Gastrocnemius medialis (tissue), 4 donors: ENCODE data around the gene RHOV. TPM values are rescaled to one million over a fixed set of nuclear protein-coding genes. Genes with fewer than 3 reads are reported as not detected.
A peak's percentile ranks its signal among the peaks of the same experiment; 100 is the strongest.

Experiments
- ATAC-seq, 2 donors: fragments of 150-250 bp; one replicate each; pipeline ENCODE4 v1.9.1; 2016
- DNase-seq, 2 donors: peaks; one replicate each; pipeline ENCODE4 v3.0.0-alpha.2; 2019
- H3K27ac ChIP-seq, 4 donors: fragments of 200-600 bp; sonication (generic); 1 replicate in 1 of 4; 2 replicates in 3 of 4; pipeline ENCODE4 v1.5.1; 2016 to 2018; ENCODE audit warnings: mild to moderate bottlenecking in 2 of 4, moderate library complexity in 1 of 4
- H3K27me3 ChIP-seq, 3 donors: fragments of 200-600 bp; sonication (generic) in 2 of 3; 1 replicate in 1 of 3; 2 replicates in 2 of 3; pipeline versions ENCODE4 v1.5.1 to v1.6.0; 2016 to 2019; ENCODE audit warnings: mild to moderate bottlenecking in 1 of 3, moderate library complexity in 1 of 3
- H3K36me3 ChIP-seq, 2 donors: fragments of 200-600 bp; sonication (generic) in 1 of 2; one replicate each; pipeline ENCODE4 v1.5.1; 2017 to 2018
- H3K4me1 ChIP-seq, 2 donors: fragments of 200-600 bp; sonication (generic) in 1 of 2; one replicate each; pipeline ENCODE4 v1.5.1; 2016 to 2017; ENCODE audit warnings: mild to moderate bottlenecking in 2 of 2
- H3K4me3 ChIP-seq, 4 donors: fragments of 200-600 bp; sonication (generic) in 3 of 4; 1 replicate in 1 of 4; 2 replicates in 3 of 4; pipeline ENCODE4 v1.5.1; 2016 to 2019; ENCODE audit warnings: mild to moderate bottlenecking in 2 of 4
- H3K9me3 ChIP-seq, 3 donors: fragments of 200-600 bp; sonication (generic) in 2 of 3; 1 replicate in 1 of 3; 2 replicates in 2 of 3; pipeline ENCODE4 v1.5.1; 2016 to 2019
- CTCF ChIP-seq, 5 experiments: fragments of 450-650 bp in 3 of 5; fragments of 200-600 bp in 2 of 5; sonication (generic) in 2 of 5; IDR thresholded peaks in 4 of 5; conservative IDR thresholded peaks in 1 of 5; 1 replicate in 4 of 5; 2 replicates in 1 of 5; pipeline ENCODE4 v1.5.1; 2016 to 2019; ENCODE audit warnings: antibody characterized with exemption in 5 of 5, mild to moderate bottlenecking in 3 of 5, moderate library complexity in 3 of 5
- POLR2A ChIP-seq, 2 donors: fragments of 450-650 bp; IDR thresholded peaks; one replicate each; pipeline ENCODE4 v1.6.1; 2017; ENCODE audit warnings: antibody characterized with exemption in 2 of 2, mild to moderate bottlenecking in 2 of 2, moderate library complexity in 2 of 2
- in situ Hi-C, 4 donors: fragments of 200-750 bp; cut with MboI; loops; one replicate each; pipeline versions ENCODE4 v1.15.0 to v1.8.0; 2017; ENCODE audit warnings: low sequenced_read_pairs in 4 of 4
- intact Hi-C: fragments of 100-400 bp; cut with DNase I; formaldehyde crosslinking; loops from one replicate; pipeline ENCODE4 v1.15.1; 2023; ENCODE audit warnings: low total_unique reads
- total RNA-seq, 4 donors: library from RNA; depleted of rRNA; stranded (reverse); fragments of >200 nt; gene quantifications; one replicate each; pipeline versions ENCODE4 v1.1.0 to v1.2.3, GENCODE V29; 2016

RHOV gene
- total RNA-seq, 4 donors from 2014 or later: not detected

DNA sequence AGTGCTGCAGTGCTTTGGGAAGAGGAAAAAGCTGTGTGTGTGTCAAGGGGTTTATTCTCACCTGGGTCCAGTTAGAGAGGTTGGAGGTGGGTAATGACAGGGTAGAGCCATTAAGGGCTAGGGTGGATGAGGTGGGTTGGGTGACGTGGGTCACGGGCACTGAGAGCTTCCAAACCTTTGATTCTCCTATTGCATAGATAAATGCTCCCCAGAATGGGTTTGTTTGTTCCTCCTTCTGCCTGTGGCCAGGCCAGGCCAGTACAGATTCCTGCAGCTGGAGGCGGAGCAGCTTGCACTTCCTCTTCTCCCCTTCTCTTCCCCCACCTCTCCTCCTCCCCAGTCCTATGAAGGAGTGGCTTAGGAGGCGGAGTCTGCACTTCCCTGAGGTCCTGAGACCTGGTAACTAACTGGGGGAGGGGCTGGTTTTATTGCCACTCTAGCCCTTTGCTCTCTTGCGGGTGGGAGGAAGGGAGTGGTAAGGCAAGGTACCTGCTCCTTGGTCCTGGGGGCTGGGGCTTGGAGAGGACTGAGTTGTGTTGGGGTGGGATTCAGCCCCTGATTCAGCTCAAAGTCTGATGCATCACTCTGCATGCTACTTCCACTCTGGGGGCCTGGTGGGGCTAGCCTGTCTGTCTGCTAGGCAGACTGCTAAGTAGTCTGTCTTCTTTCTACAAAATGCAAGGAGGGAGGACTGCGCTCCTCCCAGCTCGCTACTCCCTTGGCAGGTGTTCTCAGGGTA is 26.6 kb downstream of the RHOV start:
- no peak overlapping the region for H3K27ac ChIP-seq
- DNase-seq (peak in 1 of 2 donors; percentile 32), ATAC-seq (no peak)
- H3K4me1 ChIP-seq: peaks cover 0 to 13% of the 10 kb centered on the region in 2 donors
- in situ Hi-C loops: no loop called here
- peaks cover 21 to 34% (median 29%) of the 10 kb centered on the region in 3 donors for H3K27me3 ChIP-seq
- no peak overlapping the region for H3K4me3 ChIP-seq
- no peaks in the 10 kb centered on the region for H3K9me3 ChIP-seq
- intact Hi-C loops: no loop called here
- no peaks in the 10 kb centered on the region for H3K36me3 ChIP-seq
- TF ChIP-seq CTCF (IDR thresholded peaks at IDR 0.05 in 4 of 5, conservative IDR thresholded peaks at IDR 0.05 in 1 of 5) (no peak), POLR2A (IDR thresholded peaks at IDR 0.05) (no peak)

- ATAC-seq (no peak), DNase-seq (no peak)
- in situ Hi-C loops (no loop called here), intact Hi-C loops (no loop called here)
- TF ChIP-seq CTCF (IDR thresholded peaks at IDR 0.05 in 4 of 5, conservative IDR thresholded peaks at IDR 0.05 in 1 of 5) (no peak), POLR2A (IDR thresholded peaks at IDR 0.05) (no peak)
- Histone ChIP-seq H3K4me1 (peaks cover 0 to 13% of the 10 kb centered on the region in 2 donors), H3K27me3 (peaks cover 24 to 34% (median 29%) of the 10 kb centered on the region in 3 donors), H3K36me3 (no peaks in the 10 kb centered on the region), H3K27ac (no peak overlapping the region), H3K4me3 (no peak overlapping the region), H3K9me3 (no peaks in the 10 kb centered on the region)
Observed at GRCh38 chr15:40846841-40847222, 27.2 kb downstream of the RHOV start.

- Histone ChIP-seq H3K27me3 (peaks cover 24 to 34% (median 29%) of the 10 kb centered on the region in 3 donors), H3K36me3 (no peaks in the 10 kb centered on the region), H3K9me3 (no peaks in the 10 kb centered on the region), H3K27ac (no peak overlapping the region), H3K4me1 (peaks cover 0 to 13% of the 10 kb centered on the region in 2 donors), H3K4me3 (no peak overlapping the region)
- ATAC-seq (no peak), DNase-seq (no peak)
- in situ Hi-C loops (no loop called here), intact Hi-C loops (no loop called here)
- TF ChIP-seq POLR2A (IDR thresholded peaks at IDR 0.05): no peak
- TF ChIP-seq CTCF (IDR thresholded peaks at IDR 0.05 in 4 of 5, conservative IDR thresholded peaks at IDR 0.05 in 1 of 5): no peak
Observed at GRCh38 chr15:40845511-40846284, 28.3 kb downstream of the RHOV start.

DNA sequence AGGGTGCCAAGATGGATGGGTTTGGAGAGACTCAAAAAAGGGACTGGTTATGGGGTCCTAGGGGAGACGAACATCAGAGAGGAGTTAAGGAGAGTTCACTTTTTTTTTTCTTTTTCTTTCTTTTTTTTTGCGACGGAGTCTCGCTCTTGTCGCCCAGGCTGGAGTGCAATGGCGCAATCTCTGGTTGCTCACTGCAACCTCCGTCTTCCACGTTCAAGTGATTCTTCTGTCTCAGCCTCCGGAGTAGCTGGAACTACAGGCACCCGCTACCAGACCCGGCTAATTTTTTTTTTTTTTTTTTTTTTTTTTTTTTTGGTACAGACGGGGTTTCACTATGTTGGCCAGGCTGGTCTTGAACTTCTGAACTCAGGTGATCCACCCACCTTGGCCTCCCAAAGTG is 29.0 kb downstream of the RHOV start:
- H3K4me1 ChIP-seq: peaks cover 0 to 13% of the 10 kb centered on the region in 2 donors
- in situ Hi-C loops (no loop called here), intact Hi-C loops (no loop called here)
- no peaks in the 10 kb centered on the region for H3K36me3 ChIP-seq
- no peak for TF ChIP-seq POLR2A (IDR thresholded peaks at IDR 0.05)
- no peak for TF ChIP-seq CTCF (IDR thresholded peaks at IDR 0.05 in 4 of 5, conservative IDR thresholded peaks at IDR 0.05 in 1 of 5)
- no peaks in the 10 kb centered on the region for H3K9me3 ChIP-seq
- no peak for DNase-seq
- peaks cover 24 to 34% (median 29%) of the 10 kb centered on the region in 3 donors for H3K27me3 ChIP-seq
- no peak overlapping the region for H3K27ac ChIP-seq
- H3K4me3 ChIP-seq: peak overlapping the region; percentile 27 to 52 (median 45)
- no peak for ATAC-seq
